Measurements from ENCODE around the gene EPC2.

DNA sequence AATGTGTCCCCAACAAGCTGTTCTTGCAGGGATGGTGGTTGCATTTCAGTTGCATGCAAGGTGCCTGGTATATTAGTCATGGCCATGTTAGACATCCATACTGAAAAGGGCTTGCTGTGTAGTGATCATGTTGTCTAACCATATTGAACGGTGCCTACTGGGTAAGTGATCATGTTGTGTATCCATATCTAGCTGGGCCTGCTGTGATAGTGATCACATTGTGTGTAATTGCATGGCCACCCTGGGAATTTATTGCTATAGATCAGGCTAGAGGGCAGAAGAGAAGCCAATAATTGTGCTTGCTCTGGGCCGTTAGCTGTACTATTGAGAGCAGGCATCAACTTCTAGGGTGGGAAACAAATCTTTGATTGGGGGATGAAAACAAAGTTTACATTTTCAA lies 9.8 kb upstream of the EPC2 start:
- no peak for TF ChIP-seq POLR2AphosphoS5 (IDR thresholded peaks at IDR 0.05; ENCODE audit: low read depth, low read length)
- TF ChIP-seq, protein P1, sequence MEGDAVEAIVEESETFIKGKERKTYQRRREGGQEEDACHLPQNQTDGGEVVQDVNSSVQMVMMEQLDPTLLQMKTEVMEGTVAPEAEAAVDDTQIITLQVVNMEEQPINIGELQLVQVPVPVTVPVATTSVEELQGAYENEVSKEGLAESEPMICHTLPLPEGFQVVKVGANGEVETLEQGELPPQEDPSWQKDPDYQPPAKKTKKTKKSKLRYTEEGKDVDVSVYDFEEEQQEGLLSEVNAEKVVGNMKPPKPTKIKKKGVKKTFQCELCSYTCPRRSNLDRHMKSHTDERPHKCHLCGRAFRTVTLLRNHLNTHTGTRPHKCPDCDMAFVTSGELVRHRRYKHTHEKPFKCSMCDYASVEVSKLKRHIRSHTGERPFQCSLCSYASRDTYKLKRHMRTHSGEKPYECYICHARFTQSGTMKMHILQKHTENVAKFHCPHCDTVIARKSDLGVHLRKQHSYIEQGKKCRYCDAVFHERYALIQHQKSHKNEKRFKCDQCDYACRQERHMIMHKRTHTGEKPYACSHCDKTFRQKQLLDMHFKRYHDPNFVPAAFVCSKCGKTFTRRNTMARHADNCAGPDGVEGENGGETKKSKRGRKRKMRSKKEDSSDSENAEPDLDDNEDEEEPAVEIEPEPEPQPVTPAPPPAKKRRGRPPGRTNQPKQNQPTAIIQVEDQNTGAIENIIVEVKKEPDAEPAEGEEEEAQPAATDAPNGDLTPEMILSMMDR (IDR thresholded peaks at IDR 0.05 in 2 of 3, conservative IDR thresholded peaks at IDR 0.05 in 1 of 3; ENCODE audit: borderline replicate concordance in 1 of 3, insufficient read depth in 1 of 3, low read depth in 2 of 3, low read length in 2 of 3): no peak

Data from HCT116 (cell line).